NCI-H2107 treated with DMSO at 0.1 percent for 48 hours (cell line): ENCODE results near the gene CSF2.

Source experiments
- DNase-seq: peaks from one replicate; lab custom pipeline; 2025; ENCODE audit not compliant: unreplicated experiment; lab: John Stamatoyannopoulos, UW

CSF2 gene

DNA sequence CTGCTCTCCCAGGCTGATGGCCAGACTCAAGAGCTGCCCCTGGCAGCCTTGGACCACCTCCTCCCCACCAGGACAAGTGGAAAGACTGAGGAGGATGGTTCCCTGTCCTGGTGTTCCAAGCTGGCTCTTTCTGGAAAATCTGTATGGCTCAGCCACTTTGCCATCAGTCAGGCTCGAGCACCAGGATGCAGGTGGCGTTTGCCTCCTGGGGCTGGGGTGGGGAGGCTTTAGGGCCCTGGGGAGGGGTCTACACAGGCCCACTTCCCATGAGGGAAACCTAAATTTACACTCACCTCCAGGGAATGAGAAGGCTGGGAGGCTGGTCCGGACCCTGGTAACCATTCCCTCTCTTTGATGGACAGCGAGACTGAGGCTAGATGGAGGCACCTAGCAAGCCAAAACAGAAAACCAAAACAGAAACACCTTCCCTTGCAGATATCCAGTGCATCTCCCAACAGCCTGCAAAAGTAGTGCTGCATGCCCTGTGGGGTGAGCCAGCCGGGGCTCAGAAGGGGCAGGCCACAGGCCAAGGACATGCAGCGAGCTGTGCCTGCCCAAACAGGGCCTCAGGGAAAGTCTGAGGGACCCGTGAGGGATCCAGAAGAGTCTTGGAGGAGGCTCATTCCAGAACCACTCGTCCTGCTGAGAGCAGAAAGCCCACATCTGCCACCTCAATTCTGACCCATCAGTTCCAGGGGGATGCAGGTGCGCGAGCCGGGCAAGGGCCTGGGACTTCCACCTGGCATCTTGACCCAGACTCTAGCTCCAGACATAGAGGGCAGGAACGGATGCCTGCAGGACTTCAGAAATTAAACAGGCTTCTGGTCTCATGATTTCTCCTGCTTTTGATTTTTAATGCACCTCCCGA lies 5.4 kb upstream of the CSF2 start:
- DNase-seq, result no peak

DNA sequence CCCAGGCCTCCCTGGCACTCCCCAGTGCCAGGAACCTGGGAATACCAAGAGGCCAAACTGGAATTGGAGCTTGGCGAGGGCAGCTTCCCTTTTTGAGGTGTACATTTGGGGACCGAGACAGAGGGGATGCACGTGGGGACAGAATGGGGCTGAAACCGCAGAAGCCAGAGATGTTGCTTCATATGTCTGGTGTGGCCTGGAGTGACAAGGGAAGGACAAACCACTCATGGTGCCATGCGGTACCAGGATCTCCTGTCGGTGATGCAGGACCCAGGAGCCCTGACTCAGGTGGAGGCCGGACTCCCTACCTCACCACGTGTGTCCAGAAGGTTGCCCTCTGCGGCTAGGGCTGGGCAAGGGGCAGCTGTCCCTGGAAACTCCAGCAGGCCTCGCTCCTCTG lies 4.0 kb upstream of the CSF2 start:
- no peak for DNase-seq

DNA sequence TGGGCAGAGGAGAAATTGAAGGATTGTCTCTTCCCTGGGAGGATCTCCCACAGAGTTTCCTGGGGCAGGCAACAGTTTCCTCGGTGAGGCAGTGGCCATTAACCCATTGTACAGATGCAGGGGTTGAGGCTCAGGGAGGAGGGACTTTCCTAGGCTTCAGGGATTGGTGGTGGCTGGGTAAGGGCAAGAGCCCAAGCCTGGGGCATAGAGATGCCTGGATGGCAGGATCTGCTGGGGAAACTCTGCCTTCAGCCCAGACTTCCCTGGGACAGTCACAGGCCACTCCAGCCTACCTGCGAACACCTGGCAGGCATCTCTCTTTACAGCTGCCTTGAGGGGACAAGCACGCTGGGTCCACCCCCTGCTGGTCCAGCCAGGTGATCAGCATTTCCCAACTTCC lies 3.6 kb upstream of the CSF2 start:
- no peak for DNase-seq

DNA sequence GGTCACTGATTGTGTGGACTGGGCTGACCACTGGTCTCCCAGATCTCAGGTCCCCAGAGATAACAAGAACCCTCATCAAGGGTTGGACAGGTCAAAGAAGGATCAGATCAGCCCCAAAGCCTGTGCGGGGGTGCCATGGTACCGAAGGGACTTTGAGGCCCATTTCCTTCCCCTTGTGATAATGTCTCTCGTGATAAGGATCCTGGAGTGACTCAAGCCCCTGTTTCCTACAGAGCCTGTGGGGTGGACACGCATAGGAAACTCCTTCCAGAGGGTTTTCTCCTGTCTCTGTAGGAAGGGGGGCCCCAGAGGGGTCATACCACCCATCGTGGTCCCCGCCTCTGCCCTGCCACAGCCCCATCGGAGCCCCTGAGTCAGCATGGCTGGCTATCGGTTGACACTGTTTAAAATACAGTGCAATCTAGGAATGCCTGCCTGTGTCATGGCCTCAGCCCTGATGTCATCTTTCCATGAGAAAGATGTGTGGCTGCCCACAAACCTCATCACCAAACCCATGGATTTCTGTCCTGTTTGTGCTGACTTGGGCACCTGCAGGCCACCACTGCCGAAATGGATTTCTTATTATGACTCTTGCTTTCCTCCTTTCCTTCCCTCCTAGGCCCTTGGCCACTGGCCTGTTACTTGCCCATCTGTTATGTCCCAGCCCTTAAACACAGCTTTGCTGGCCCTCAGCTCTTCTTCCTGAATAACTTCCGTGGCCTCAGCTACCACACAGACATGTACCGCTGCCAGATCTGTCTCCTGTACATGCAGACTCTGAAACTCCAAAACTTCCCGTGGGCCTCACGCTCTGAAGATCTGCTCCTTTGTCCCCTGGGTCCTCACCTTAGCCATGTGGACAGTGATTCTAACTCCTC lies 2.9 kb upstream of the CSF2 start:
- no peak for DNase-seq

DNA sequence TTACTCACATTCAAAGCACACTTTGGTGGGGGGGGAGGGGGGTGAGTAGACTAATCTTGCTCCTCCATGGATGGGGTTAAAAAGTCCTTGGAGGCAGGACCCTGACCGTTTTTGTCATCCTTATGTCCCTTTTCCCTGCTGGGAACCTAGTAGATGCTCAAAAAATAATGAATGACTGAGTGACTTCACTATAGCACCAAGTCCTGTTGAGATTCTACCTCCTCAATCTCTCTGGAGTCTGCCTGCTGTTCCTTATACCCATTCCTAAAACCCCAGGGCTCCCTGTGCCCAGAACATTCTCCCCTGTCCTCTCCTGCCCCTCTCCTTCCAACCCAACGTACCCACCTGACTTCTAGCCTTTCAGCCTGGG lies 2.3 kb upstream of the CSF2 start:
- DNase-seq, result no peak

DNA sequence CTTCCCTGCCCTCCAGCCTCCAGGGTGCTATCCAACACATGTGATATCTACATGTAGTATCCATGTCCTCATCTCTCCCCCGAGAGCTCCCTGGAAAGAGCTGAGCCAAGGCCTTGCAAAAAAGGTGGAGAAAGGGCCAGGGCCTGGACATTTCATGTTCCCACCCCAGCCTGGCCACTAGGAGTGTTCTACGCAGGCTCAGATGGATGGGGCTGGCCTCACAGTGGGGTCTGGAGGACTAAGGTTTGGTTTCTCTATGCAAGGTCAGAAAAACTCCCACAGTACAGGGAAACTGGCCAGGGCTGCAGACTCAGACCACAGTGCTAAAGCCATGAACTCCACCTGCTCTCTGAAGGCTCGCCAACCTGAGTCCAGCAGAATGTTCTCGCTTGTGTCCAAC lies 1.5 kb upstream of the CSF2 start:
- no peak for DNase-seq

DNA sequence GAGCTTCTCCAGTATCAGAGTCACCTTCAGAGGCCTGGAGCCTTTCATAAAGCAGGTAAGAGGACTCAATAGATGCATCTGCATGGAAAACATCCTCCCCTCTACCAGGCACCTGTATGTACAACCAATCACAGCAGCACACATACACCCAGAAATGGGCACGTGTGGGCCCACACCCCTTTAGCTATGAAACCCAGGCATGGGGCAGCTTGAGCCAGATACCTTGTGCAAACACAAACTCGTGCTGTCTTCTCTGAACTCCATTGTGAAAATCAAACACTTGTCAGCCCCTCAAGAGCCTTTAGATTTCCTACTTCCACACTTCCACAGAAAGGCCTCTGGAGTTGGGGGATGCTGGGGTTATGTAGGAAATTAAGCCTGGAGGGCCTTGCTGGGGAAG lies 1.1 kb upstream of the CSF2 start:
- DNase-seq, result no peak

DNA sequence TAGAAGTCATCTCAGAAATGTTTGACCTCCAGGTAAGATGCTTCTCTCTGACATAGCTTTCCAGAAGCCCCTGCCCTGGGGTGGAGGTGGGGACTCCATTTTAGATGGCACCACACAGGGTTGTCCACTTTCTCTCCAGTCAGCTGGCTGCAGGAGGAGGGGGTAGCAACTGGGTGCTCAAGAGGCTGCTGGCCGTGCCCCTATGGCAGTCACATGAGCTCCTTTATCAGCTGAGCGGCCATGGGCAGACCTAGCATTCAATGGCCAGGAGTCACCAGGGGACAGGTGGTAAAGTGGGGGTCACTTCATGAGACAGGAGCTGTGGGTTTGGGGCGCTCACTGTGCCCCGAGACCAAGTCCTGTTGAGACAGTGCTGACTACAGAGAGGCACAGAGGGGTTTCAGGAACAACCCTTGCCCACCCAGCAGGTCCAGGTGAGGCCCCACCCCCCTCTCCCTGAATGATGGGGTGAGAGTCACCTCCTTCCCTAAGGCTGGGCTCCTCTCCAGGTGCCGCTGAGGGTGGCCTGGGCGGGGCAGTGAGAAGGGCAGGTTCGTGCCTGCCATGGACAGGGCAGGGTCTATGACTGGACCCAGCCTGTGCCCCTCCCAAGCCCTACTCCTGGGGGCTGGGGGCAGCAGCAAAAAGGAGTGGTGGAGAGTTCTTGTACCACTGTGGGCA lies 642 bp downstream of the CSF2 start:
- DNase-seq, result no peak

DNA sequence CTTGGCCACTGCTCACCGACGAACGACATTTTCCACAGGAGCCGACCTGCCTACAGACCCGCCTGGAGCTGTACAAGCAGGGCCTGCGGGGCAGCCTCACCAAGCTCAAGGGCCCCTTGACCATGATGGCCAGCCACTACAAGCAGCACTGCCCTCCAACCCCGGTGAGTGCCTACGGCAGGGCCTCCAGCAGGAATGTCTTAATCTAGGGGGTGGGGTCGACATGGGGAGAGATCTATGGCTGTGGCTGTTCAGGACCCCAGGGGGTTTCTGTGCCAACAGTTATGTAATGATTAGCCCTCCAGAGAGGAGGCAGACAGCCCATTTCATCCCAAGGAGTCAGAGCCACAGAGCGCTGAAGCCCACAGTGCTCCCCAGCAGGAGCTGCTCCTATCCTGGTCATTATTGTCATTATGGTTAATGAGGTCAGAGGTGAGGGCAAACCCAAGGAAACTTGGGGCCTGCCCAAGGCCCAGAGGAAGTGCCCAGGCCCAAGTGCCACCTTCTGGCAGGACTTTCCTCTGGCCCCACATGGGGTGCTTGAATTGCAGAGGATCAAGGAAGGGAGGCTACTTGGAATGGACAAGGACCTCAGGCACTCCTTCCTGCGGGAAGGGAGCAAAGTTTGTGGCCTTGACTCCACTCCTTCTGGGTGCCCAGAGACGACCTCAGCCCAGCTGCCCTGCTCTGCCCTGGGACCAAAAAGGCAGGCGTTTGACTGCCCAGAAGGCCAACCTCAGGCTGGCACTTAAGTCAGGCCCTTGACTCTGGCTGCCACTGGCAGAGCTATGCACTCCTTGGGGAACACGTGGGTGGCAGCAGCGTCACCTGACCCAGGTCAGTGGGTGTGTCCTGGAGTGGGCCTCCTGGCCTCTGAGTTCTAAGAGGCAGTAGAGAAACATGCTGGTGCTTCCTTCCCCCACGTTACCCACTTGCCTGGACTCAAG lies 1.5 kb downstream of the CSF2 start:
- no peak for DNase-seq

DNA sequence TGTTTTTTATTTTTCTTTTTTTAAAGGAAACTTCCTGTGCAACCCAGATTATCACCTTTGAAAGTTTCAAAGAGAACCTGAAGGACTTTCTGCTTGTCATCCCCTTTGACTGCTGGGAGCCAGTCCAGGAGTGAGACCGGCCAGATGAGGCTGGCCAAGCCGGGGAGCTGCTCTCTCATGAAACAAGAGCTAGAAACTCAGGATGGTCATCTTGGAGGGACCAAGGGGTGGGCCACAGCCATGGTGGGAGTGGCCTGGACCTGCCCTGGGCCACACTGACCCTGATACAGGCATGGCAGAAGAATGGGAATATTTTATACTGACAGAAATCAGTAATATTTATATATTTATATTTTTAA lies 2.1 kb downstream of the CSF2 start:
- DNase-seq, result no peak

DNA sequence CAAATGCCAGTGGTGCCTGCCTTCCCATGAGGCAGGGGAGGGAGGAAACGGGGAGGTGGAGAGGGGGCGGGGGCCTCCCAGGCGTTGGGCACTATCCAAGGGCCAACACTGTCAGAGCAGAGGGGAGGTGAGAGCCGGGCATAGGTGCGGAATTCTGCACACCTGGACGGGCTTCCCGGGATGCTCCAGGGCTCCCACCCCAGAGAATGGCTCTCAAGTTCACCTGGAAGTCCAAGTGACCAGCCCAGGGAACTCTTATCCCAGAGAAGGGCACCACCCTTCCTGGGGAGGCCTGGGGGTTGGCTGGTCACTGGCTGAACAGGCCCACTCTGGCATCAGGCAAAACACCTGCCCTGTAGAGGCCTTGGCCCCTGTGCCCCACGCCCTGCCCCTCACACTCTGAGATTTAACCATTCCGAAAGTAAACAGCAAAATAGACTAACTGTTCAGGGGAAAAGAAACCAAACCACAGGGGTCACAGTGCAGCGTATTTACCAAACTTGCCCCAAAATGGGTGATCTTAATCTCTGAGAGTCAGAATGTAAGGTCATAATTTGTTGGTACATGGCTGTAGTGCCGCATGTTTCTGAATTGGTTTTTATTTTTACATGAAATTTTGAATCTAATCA lies 2.7 kb downstream of the CSF2 start:
- DNase-seq, result no peak

DNA sequence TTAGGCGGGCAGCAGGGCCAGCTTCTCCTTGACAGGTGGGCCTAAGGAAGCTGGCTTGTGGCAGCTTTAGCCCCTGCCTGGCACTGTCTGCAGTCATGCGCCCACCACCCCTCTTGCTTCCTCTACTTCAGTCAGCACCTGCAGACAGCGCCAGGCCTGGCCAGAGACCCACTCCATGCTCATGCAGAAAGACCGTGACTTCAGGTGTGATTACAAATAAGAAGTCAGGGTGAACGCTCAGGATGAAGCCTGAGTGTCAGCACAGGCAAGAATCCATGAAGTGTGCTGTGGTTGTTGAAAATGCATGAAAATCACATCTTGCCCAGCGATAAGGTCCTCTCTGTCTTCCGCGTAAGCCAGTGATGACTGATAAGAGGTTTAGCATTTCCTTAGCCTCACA lies 3.4 kb downstream of the CSF2 start:
- no peak for DNase-seq

DNA sequence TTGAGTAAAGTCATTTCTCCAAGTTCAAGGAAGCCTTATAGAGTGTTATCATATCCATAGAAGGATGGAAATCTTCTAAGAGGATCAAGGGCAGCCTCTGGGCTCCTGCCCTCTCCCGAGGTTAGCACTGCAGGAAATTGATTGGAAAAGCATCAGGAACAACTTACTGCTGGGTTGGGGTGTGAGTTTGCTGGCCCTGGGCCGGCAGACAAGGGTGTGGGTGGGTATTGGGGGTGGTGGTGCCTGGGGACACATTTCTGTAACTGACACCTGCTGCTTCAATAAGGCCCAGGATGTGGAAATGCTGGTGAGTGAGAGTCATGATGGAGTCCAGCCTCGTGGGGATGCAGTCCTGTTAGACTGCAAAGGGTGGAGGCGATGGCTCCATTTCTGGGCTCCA lies 5.5 kb downstream of the CSF2 start:
- no peak for DNase-seq

DNA sequence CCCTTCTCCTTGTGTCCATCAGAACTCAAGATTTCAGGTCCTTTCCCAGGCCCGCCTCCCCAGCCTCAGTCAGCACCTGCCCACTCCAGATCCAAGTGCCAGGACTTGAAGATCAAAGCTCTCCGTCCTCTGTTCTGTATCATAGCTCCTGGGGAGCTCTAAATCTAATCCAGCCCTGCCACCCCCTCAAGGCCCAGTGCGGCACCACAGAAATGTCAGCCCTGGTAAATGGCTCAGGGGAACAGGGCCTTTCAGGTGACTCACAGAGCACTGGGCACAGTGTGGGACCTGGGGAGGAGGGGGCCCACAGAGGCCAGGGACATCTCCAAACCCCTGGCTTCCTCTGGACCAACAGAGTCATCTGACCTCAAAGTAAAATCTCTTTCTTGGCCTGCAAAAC lies 6.0 kb downstream of the CSF2 start:
- DNase-seq, result no peak

DNA sequence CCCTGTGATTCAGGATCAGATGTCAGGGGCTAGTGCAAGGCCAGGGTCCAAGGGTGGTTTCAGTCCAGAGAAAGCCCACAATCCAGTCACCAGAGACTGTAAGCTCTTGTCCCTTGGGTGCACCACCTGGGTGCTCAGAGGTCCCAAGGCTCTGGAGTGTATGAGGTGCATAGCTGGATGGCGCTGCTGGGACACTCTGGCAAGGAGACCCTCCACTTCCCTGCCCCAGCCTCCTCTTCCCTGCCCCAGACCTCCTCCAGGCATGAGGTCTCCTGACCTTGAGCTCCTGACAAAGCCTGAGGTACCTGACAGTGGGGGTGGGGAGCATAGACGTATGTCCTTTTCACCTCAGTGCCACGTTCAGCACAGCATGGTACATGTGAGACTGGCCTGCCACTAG lies 7.0 kb downstream of the CSF2 start:
- no peak for DNase-seq

DNA sequence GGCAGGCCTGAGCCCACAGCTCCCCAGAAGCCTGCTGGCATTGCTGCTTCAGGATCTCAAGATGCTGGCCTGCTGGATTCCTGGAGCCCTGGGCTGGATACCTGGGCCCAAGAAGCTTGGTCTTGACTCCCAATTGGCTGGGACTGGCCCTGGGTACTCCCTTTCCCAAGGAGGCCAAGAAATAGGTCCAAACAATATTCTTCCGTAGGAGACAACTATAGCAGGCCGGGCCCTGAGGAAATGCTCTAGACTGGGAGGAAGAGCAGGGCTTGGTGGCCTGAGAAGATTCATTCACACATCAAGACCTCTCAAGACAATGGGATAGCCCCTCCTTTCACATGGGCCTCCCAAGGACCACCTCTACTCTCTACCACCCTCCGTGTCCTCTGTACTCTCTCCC lies 7.9 kb downstream of the CSF2 start:
- no peak for DNase-seq

DNA sequence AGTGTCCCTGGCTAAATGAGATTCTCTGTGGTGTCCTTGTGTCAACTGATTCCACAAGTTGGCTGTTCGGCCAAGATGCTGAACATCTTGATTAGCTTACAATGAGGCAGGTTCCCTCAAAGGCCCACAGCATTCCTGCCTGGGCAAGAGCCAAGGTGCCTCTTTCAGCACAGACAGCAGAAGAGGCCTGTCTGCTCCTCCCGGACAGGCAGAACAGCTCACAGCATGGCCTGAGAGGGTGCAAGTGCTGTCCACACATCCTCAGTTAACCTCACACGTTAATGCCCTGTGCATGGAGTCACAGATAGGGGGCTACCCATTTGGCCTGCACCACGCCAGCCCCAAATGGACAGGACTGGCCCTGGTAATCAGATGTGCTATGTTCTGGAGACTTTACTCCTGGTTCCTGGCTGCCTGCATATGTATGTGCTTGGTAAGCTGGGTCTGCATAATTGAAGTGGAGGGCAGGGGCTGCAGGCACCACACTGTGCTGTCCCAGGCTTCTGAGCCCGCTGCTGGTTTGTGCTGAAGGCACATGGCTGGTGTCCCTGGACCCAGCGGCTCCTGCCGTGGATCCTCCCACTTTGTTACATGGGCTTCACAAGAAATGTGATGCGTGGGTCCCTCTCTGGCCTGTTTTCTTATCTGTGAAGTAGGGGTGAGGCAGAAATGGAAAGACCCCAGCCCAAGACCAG lies 8.9 kb downstream of the CSF2 start:
- no peak for DNase-seq

DNA sequence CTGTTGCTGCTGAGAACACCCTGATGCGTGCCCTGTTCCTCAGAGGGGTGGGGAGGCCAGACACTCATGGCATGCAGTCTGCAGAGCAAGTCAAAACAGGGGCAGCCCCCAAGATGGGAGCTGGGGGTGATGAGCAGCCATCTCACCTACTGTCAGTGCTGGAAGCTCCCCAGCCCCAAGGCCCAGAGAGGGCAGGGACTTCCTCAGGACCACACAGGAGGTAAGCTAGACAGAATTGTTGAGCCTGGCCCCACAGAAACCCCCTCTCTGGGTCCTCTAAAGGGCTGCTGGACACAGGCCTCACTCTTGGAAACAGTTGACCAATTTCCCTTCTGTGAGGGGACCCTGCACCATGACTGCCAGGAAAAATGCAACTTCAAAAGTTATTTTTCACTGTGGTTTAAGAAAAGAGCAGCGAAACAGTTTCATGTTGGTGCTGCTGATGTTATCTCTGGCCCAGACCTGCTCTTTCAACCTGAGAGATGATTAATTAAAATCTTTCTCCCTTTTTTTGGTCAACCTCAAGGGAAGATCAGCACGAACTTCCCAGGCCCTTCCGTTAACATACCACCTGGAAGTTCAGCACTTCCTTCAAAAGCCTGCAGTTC lies 9.6 kb downstream of the CSF2 start:
- no peak for DNase-seq

DNA sequence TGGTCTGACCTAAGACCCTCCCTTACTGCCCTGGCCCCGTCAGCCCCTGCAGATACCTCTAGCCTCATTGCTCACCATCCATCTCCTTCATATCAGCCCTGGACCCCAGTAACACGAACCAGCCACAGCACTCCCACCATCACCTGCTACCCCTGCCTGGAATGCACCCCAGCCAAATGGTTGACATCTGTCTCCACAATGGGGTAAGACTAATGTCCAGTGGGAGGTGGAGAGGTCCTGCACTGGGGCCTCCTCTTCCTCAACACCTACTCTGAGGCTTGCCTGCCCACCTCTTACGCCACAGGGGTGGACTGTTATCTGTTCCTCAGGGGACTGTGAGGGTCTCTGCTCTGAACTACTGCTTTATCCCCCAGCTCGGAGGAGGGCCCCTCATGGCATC lies 12.1 kb downstream of the CSF2 start:
- no peak for DNase-seq
